Stimulated activated CD8-positive, alpha-beta memory T cell treated with anti-CD3 and anti-CD28 coated beads, Interleukin-2, amount 100 ng/mL, for 1 hour (primary cell): ENCODE results near the gene ARHGAP6.
"Not testable (repeated sequence)": the region's sequence is repeated elsewhere in the genome, so short reads cannot be mapped to it uniquely, and the experiment has no call there.

Experiments used
- DNase-seq, 2 donors: peaks; one replicate each; pipeline ENCODE4 v3.0.0-alpha.2; 2020; ENCODE audit warnings: low read depth in 2 of 2

The ARHGAP6 gene

GRCh38 chrX:11525685-11526084, 140.0 kb downstream of the ARHGAP6 start:
- DNase-seq = no peak

- DNase-seq = not testable (repeated sequence)
Measured at GRCh38 chrX:11519234-11519633, 146.5 kb downstream of the ARHGAP6 start.

- DNase-seq = no peak
Measured at GRCh38 chrX:11509786-11510185, 155.9 kb downstream of the ARHGAP6 start.

GRCh38 chrX:11504234-11504633, 161.5 kb downstream of the ARHGAP6 start:
- DNase-seq = no peak

DNA sequence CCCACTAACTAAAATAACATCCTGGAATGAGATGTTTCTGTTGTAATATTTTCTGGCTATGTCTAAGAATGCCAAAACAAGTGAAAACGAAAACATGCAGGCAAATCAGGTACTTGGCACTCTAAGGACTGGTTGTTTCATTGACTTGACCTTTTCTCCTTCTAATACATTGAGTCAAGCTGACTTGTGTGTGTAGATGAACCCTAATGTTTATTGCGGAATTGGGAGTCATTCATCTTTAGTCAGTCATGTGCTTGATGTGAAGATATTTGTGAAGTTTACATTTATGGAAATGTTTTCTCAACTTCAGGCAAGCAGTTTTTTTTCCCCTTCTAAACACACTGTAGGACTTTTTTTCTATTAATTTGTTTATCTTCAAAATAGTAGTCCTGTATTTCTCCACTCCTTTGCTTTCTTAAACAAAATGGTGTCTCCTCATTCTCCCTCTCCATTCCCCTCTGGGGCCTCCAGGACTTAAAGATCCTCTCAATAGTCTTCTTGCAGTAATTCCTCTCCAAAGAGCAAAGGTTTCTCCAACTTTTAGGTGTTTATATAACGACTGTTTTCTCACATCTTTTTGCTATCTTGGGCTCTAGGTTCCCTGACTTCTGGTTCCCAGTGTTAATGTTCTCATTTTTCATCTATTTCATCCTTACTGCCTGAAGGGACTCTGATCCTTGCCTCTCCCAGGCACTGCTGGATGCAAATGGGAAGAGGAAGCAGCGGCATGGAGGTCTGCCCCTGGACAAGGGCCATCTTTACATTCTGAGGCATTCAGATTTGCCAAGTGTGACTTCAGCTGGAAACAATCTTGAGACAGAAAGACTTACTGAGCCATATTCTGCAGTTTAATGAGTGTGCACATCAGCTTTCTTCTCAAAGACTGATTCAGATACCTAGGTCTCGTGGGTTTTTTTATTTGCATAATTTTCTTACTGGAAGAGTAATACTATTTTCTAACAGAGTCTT, 166.4 kb downstream of the ARHGAP6 start:
- DNase-seq = no peak

GRCh38 chrX:11491375-11491774, 174.3 kb downstream of the ARHGAP6 start:
- DNase-seq = not testable (repeated sequence)

DNA sequence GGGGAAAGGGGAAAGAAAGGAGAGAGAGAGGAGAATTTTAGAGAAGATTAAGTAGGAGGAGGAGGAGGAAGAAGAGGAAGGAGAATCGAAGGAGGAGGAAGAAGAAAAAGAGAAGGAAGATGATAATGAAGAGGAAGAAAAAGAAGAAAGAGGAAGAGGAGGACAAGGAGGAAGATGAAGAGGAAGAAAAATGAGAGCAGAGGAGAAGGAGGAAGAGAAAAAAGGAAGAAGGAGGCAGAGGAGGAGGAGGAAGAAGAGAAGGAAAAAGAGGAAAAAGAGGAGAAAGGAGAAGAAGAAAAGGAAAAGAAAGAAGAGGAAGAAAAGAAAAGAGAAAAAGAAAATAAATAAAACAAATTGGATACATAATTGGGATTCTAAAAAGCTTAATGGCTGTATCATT, 181.4 kb downstream of the ARHGAP6 start:
- no peak for DNase-seq

DNA sequence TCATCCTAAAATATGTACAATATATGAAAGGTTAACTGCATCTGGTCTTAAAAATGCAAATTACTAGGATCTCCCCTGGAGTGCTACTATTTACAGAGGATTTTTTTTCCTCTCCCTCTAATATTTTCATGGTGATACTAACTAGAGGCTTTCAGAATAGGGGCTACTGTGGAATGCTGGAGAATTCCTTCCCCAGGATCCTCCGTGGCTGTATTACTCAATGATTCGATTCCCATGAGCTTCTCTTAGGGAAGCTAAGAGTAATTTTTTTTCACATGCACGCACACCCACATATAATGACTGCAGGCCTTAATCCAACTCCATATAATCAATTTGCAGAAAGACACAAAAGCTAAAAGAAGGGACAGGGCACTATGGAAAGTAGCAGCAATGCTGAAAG, 184.7 kb downstream of the ARHGAP6 start:
- DNase-seq = no peak

DNA sequence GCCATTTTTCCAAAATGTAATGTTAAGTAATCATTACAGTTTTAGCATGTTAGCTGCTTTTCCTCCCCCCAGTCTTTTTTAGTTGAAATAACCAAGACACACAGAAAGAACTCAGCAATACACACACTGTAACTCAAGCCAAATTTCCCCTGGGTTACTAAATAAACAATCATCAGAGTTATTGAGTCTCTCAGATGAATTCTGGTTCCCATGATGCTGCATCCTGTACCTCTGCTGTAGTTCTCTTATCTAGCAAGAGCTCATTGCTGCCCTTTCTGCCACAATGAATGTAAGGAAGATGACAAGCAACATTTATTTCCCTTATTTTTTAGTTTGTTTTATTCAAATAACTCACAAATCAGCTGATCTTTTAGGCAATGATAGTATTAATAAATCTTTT, 185.1 kb downstream of the ARHGAP6 start:
- DNase-seq = no peak

DNA sequence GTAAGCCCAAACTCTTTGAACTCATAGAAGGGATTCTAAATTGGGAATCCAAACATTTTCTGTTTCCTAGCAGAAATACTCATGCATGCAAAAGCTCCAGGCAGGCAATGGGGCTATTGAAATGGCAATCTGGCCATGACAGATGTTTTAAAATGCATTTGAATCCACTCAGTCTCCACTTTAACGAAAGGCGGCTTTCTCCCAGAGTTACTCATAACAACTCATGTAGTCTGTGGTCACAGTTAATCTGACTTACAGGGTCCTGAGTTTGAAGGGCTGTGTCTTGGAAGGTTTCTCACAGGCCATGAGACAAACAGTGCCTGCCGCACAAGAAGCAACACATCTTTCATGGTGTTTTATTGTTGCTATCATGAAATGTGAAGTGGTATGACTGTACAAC, 186.8 kb downstream of the ARHGAP6 start:
- DNase-seq = no peak

DNA sequence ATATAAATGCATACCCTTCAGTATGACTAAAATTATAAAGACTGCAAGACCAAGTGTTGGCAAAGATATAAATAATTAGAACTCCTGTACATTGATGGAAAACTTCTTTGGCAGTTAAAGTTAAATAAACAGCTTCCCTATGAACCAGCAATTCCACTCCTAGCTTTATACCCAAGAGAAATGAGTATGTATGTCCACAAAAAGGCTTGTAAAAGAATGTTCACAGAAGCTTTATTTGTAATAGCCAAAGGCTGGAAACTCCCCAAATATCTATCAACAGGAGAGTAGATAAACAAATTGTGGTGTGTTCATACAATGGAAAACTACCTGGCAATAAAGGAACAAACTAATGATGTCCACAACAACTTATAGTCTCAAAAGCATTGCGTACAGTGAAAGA, 187.7 kb downstream of the ARHGAP6 start:
- no peak for DNase-seq

- DNase-seq = no peak
Measured at GRCh38 chrX:11474576-11474975, 191.1 kb downstream of the ARHGAP6 start.

DNA sequence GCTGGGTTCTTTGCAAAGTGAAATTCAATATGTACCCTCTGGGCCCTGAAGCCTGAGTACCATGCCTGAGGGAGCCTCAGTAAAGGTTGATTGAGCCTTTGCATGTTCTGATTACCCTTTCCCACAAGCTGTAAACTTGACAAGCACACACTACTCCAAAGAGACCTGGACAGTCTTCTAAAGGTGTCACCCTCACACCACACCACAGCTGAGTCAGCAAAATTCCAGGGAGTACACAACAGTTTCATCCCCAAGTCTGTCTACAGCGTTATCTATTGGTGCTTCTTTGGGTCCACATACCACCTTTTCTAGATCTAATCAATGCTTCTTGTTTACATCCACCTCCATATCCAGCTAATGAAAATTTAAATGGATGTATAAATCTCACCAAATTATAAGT, 191.7 kb downstream of the ARHGAP6 start:
- DNase-seq = no peak

DNA sequence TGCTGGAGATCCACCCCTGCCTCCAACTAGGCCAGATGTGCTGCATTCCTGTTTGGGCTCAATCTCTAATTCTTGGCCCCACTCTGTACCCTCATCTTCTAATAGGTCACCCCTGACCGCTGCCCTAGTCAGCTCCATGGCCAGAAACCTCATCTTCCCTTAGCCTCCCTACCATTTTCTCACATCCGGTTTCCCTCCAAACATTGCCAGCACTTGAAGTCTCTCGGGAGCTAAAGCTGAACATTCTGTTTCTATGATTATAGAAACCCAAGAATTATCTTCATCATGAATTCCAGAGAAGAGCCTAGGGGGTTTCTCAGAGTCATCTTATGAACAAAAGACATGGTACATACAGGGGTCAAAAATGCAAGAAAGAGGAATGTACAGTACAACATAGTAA, 192.8 kb downstream of the ARHGAP6 start:
- no peak for DNase-seq

GRCh38 chrX:11472381-11472780, 193.3 kb downstream of the ARHGAP6 start:
- DNase-seq = no peak

GRCh38 chrX:11470250-11470974, 195.3 kb downstream of the ARHGAP6 start:
- no peak for DNase-seq

DNA sequence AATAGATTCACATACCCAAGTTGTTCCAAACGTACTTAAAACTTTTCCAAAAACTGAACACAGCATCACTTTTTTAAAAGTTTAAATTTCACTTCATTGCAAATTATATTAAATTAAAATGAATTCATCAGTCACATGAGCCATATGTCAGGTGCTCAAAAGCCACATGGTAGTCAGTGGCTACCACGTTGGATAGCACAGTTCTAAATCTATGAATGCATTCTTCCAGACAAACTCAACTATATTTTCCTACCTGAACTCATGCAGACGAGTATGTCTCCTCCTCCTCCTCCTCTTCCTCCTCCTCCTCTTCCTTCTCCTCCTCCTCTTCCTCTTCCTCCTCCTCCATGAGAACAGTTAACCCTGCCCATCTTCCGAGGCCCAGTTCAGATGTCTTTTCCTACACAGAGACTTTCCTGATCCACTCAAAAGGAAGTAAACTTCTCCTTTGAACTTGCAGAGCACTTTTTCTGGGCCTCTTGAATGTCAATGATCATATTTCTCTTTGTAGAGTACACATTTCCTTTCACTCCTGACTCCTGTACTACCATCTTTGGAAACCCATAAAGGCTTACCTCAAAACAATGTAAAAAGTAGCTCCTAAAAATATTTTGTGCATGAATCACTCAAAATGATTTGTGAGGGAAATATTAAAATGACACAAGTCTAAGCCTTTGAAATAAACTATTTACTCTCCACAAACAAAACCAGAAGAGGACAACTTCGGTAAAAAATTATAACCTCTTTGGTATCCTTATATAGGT, 199.9 kb downstream of the ARHGAP6 start:
- no peak for DNase-seq

- DNase-seq = no peak
Measured at GRCh38 chrX:11464836-11465463, 200.8 kb downstream of the ARHGAP6 start.

DNA sequence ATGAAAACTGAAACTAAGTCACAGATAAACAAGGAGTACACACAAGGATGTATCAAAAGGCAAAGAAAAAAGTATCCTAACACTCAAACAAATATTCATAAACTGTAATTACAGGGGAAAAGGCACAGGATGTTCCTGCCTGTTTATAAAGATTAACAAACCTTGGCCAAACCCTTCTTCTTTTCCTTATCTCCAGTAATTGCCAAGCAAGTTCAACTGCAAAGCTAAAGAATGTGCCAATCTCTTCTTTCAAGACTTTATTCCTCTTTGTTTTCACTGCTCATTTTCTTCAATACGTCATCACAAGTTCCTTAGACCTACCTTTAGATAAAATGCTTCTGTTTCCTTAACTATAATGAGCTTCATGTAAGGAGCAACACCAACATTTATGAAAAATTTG, 201.3 kb downstream of the ARHGAP6 start:
- no peak for DNase-seq

GRCh38 chrX:11462648-11463047, 203.1 kb downstream of the ARHGAP6 start:
- no peak for DNase-seq

DNA sequence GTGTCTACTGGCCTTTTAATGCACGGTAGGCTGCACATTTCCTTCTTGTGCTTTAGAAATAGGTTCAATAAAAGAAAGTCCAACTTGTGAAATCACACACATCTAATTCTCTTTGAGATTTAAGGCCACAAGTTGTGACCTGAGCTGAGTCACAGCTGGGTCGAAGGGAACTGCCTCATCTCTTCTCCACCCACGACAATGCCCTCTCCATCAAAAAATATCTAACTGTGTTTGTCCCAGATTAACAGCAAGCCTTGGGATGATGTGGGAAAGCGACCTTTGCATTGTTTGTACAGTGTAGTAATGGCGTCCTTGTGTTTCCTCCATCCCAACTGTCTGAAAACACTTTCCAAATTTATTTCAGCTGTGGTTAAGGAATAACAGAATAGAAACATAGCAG, 203.6 kb downstream of the ARHGAP6 start:
- no peak for DNase-seq
